Measurements from ENCODE around the gene SLC38A2.

Gene SLC38A2

DNA sequence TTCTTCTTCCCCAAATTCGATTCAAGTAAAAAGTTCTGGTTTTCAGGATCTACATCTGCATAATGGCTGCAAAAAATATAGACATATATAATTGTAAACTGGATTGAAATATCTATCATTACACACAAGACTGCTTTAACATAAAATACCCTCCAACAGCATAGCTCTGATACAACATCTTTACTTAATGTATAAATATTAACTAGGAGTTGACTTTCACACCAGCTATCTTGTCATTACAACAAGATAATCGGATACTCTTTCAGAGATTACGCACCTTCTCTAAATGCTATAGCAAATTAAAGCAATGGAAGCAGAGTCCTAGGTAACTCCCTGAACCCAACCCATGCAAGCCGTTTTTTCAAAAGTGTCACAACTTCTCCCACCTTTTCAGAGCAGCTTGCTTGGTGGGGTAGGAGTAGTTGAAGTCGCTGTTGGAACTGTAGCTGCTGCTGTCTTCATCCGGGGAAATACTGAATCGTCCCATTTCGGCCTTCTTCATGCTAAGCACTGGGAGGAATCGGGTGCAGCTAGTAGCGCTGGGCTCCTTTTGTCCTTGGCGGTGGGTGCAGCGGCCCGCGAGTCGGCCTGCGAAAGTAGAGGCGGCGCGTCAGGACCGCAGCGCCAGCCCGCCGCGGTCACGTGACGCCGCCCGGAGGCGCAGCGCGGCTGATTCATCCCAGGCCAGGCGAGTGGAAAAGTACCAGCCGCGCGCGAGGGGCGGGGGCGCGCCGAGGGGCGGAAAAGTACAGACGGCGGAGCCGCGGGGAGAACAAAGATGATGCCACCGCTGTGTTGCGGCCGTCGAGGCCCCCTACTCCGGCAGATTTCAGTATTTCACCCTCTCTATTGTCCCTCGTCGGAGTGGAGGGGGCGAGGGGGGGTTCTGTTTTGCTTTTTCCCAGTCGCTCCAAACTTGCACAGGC, 1.5 kb downstream of the SLC38A2 start:
- TF ChIP-seq, protein P1, sequence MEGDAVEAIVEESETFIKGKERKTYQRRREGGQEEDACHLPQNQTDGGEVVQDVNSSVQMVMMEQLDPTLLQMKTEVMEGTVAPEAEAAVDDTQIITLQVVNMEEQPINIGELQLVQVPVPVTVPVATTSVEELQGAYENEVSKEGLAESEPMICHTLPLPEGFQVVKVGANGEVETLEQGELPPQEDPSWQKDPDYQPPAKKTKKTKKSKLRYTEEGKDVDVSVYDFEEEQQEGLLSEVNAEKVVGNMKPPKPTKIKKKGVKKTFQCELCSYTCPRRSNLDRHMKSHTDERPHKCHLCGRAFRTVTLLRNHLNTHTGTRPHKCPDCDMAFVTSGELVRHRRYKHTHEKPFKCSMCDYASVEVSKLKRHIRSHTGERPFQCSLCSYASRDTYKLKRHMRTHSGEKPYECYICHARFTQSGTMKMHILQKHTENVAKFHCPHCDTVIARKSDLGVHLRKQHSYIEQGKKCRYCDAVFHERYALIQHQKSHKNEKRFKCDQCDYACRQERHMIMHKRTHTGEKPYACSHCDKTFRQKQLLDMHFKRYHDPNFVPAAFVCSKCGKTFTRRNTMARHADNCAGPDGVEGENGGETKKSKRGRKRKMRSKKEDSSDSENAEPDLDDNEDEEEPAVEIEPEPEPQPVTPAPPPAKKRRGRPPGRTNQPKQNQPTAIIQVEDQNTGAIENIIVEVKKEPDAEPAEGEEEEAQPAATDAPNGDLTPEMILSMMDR (IDR thresholded peaks at IDR 0.05; ENCODE audit: low read length, missing control alignments) = no peak
- H3K4me3 ChIP-seq (replicated peaks; ENCODE audit: low read depth, low read length) = peak overlapping the region; percentile 88
- DNase-seq (ENCODE audit: low read depth) = peak; percentile 88

DNA sequence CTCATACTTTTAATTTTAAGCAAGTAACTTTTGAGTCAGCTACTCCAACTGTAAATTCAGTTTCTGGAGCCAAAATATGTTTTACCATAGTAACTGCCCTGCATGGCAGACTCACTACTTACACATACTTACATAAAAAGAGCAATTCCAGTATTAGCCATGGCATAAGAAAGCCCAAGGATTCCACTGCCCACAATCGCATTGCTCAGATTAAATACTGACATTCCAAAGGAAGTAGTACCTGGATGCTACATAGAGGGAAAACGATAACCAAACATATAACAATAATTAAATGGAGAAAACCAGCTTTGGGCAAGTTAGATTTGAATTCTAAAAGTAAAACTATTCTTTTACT, 2.2 kb downstream of the SLC38A2 start:
- TF ChIP-seq, protein P1 (IDR thresholded peaks at IDR 0.05; ENCODE audit: low read length, missing control alignments) = no peak
- H3K4me3 ChIP-seq (replicated peaks; ENCODE audit: low read depth, low read length) = peak overlapping the region; percentile 88
- peak; percentile 38 for DNase-seq (ENCODE audit: low read depth)

DNA sequence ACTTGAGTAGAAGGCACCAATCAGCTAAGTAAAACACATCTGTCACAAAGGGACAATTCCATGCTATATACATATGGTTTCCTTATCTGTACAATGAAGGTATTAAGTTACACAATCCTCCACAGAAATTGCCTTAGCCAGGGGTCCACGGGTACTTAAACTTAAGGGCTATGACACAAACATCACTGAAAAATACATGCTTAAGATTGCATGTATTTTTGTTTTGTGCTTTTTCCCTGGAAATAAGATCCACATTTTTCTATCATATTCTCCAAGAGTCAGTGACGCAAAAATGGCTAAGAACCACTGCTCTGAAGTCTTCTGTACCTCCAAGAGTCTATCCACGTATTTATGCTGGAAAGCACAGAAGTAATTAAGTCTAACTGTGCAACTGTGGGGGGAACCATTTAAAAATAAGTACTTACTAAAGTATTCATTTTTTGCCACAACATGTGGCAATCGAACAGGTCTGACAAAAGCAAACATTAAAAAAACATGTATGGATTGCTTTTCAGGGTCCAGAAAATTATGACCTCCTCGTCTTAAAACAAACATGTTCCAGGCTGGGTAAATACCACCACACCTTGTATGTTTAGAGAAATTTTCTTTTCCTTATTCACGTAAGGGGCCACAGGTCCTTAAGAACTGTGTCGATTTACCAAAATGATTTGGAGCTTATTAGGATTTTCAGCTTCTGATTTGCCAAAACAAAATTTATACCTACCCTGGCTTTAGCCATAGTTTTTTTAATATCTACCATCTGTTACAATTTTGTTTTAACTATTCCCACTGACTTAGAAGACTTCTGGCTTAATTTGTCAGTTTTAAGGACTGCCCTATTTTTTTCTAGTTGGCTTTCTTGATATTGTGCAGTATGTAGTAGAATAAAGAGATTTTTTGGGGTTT, 2.8 kb downstream of the SLC38A2 start:
- H3K4me3 ChIP-seq (replicated peaks; ENCODE audit: low read depth, low read length) = peak overlapping the region; percentile 88
- DNase-seq (ENCODE audit: low read depth) = peak; percentile 58
- TF ChIP-seq, protein P1 (IDR thresholded peaks at IDR 0.05; ENCODE audit: low read length, missing control alignments) = no peak

DNA sequence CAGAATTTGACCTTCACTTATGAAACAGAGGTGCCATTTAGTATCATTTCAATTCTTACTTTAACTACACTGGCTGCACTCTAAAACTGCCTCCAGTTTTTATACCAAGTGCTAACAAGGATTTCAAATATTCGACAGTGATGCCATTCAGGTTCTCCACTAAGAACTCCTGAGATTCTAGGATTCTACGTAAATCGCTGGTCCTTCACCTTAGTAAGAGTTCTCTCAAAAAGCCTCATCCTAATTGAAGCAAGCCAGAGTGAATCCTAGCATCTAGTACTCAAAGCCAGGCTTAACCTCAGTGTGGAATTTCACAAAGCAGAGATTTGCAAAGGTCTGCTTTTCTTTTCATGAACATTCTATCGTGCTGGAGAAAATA, 3.5 kb downstream of the SLC38A2 start:
- H3K4me3 ChIP-seq (replicated peaks; ENCODE audit: low read depth, low read length) = peak overlapping the region; percentile 88
- DNase-seq (ENCODE audit: low read depth) = peak; percentile 40
- TF ChIP-seq, protein P1 (IDR thresholded peaks at IDR 0.05; ENCODE audit: low read length, missing control alignments) = no peak

DNA sequence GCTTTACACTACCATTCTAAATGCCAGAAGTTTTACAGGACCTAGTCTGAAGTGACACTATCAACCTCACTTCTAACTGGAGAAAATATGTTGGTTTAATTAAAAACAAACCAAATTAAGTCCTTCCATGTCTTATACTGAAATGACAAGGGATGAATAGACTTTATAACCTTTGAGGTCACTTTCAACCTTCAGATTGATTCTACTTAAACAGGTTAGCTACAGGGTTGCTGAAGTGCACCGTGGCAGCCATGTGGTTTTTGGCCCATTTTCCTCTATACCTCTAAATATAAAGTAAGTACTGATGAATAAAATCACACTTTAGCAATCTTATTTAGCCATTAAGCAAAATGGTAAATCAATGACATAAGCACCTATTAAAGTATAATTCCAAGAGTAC, 3.9 kb downstream of the SLC38A2 start:
- peak overlapping the region; percentile 88 for H3K4me3 ChIP-seq (replicated peaks; ENCODE audit: low read depth, low read length)
- TF ChIP-seq, protein P1 (IDR thresholded peaks at IDR 0.05; ENCODE audit: low read length, missing control alignments) = no peak
- peak; percentile 40 for DNase-seq (ENCODE audit: low read depth)

DNA sequence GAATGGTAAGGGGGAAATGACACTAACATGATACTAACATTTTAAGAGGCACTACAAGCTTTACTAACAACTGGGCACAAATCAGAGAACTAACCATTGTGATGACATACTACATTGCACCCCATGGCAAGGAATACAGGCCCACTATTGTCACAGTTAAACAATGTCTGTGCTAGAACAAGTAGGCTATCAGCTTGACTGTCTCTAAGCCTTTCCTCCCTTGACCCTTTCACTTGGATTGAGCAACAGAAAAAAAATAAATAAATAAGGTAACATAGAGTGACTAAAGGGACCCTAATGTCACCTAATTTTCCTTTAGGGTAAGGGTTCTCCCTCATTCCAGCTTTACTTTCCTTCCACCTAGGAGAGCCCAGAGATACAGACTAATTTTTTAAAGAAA, 4.4 kb downstream of the SLC38A2 start:
- peak; percentile 55 for DNase-seq (ENCODE audit: low read depth)
- TF ChIP-seq, protein P1 (IDR thresholded peaks at IDR 0.05; ENCODE audit: low read length, missing control alignments) = no peak
- peak overlapping the region; percentile 88 for H3K4me3 ChIP-seq (replicated peaks; ENCODE audit: low read depth, low read length)
